ENCODE data around the gene EIF2A.

DNA sequence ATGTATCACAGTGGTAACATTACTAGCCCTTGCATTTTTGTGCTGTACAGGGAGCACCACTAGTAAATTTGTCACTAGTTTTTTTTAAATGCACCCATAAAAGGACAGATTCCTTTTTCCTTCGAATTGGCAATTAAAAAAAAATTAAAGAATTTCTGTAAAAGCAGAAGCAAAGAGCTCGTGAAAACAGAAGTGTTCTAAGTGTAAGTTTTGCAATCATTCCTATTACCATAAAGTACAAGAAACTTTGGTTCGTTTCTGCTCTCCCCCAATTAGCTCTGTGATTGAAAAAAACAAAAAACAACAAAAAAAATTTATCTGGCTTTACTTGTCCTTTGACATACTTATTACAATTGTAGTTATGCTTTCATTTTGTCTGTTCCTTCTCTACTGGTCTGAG is 5.6 kb upstream of the EIF2A start:
- TF ChIP-seq CTCF (conservative IDR thresholded peaks at IDR 0.05): no peak
- TF ChIP-seq EZH2 (IDR thresholded peaks at IDR 0.05; ENCODE audit: low read depth): no peak
